Mesendoderm (in vitro differentiated cells): ENCODE measurements around the gene KLHL29.

ENCODE experiments used
- DNase-seq: peaks from one replicate; pipeline ENCODE4 v3.0.0; 2013
- H2AK5ac ChIP-seq: 2 replicates; pipeline ENCODE4 v1.6.1; 2013; ENCODE audit warnings: low read length, inconsistent platforms
- H2BK120ac ChIP-seq: 2 replicates; pipeline ENCODE4 v1.6.1; 2013; ENCODE audit warnings: low read depth, mild to moderate bottlenecking, low read length, moderate library complexity, mixed read lengths
- H2BK15ac ChIP-seq: replicated peaks from 2 replicates; pipeline ENCODE4 v1.6.1; 2013; ENCODE audit warnings: low read depth, mild to moderate bottlenecking, moderate library complexity
- H2BK5ac ChIP-seq: 2 replicates; pipeline ENCODE4 v1.6.1; 2013; ENCODE audit warnings: low read length, inconsistent platforms
- H3K18ac ChIP-seq: 2 replicates; pipeline ENCODE4 v1.6.1; 2013; ENCODE audit warnings: mild to moderate bottlenecking, low read length, mixed read lengths
- H3K23ac ChIP-seq: one replicate; pipeline ENCODE4 v1.6.1; 2013; ENCODE audit warnings: low read length
- H3K27ac ChIP-seq: 2 replicates; pipeline ENCODE4 v1.5.1; 2013; ENCODE audit warnings: low read depth, mild to moderate bottlenecking, inconsistent platforms, low read length, moderate library complexity
- H3K27me3 ChIP-seq: 2 replicates; pipeline ENCODE4 v1.6.1; 2013; ENCODE audit warnings: low read length, control low read depth, mild to moderate bottlenecking, inconsistent platforms; ENCODE audit not compliant: insufficient read depth, poor library complexity
- H3K36me3 ChIP-seq: 2 replicates; pipeline ENCODE4 v1.6.1; 2013; ENCODE audit warnings: low read length, inconsistent platforms; ENCODE audit not compliant: control insufficient read depth, insufficient read depth
- H3K4ac ChIP-seq: one replicate; pipeline ENCODE4 v1.6.1; 2013; ENCODE audit warnings: low read depth, mild to moderate bottlenecking, low read length, moderate library complexity
- H3K4me1 ChIP-seq: 2 replicates; pipeline ENCODE4 v1.6.1; 2013; ENCODE audit warnings: low read depth, low read length, inconsistent platforms; ENCODE audit not compliant: control insufficient read depth
- H3K4me2 ChIP-seq: 2 replicates; pipeline ENCODE4 v1.6.1; 2013; ENCODE audit warnings: low read length
- H3K4me3 ChIP-seq: 2 replicates; pipeline ENCODE4 v1.5.1; 2013; ENCODE audit warnings: mild to moderate bottlenecking, low read length
- H3K56ac ChIP-seq: one replicate; pipeline ENCODE4 v1.6.1; 2013; ENCODE audit warnings: low read length
- H3K79me1 ChIP-seq: 2 replicates; pipeline ENCODE4 v1.6.1; 2013; ENCODE audit warnings: low read length, inconsistent platforms
- H3K79me2 ChIP-seq: 2 replicates; pipeline ENCODE4 v1.6.1; 2013; ENCODE audit warnings: mild to moderate bottlenecking, low read length; ENCODE audit not compliant: control insufficient read depth, insufficient read depth
- H3K9ac ChIP-seq: 2 replicates; pipeline ENCODE4 v1.6.1; 2013; ENCODE audit warnings: low read length, inconsistent platforms
- H4K5ac ChIP-seq: one replicate; pipeline ENCODE4 v1.6.1; 2013; ENCODE audit warnings: low read length
- H4K8ac ChIP-seq: one replicate; pipeline ENCODE4 v1.6.1; 2013; ENCODE audit warnings: low read depth, mild to moderate bottlenecking, control low read depth, low read length, moderate library complexity
- WGBS: extraction: QIAGEN DNeasy Blood & Tissue Kit; methylation state at CpG from one replicate; pipeline ENCODE4 v1.1.7; 2013; ENCODE audit warnings: low lambda C conversion rate, missing lambda C conversion rate; ENCODE audit not compliant: insufficient coverage; ENCODE audit errors: extremely low coverage; 5-methylcytosine and 5-hydroxymethylcytosine counted together

Gene KLHL29

DNA sequence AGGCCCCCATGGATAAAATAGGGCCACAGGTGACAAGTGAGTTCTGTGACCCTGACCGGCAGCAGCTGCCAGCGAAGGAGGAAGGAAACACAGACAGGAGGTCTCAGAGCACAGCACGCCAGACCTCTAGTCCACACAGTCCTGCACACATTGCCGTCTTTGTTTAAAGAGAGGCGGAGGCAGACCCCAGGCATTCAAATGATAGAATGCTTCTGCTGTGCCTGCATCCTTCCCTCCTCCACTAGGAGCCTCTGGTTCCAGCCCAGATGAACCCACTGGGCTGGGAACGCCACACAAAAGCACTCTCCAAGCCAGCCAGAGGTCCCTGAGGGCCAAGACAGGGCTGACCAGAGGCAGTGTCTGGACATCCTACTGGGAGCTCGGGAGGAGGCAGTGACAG lies 118.7 kb downstream of the KLHL29 start:
- no peak overlapping the region for H3K56ac ChIP-seq
- H3K18ac ChIP-seq = no peak overlapping the region
- H3K9ac ChIP-seq = no peak overlapping the region
- H2BK15ac ChIP-seq = no peak overlapping the region
- no peaks in the 10 kb centered on the region for H3K36me3 ChIP-seq
- no peak overlapping the region for H2BK5ac ChIP-seq
- no CpG with 5 or more reads among the region's 7 CpGs for WGBS
- H2AK5ac ChIP-seq = no peak overlapping the region
- H3K4me1 ChIP-seq = no peaks in the 10 kb centered on the region
- H3K4ac ChIP-seq = no peak overlapping the region
- H3K27me3 ChIP-seq = no peaks in the 10 kb centered on the region
- no peak overlapping the region for H4K8ac ChIP-seq
- no peak overlapping the region for H4K5ac ChIP-seq
- H2BK120ac ChIP-seq = no peak overlapping the region
- no peaks in the 10 kb centered on the region for H3K79me1 ChIP-seq
- no peak overlapping the region for H3K4me2 ChIP-seq
- no peak overlapping the region for H3K23ac ChIP-seq
- DNase-seq = no peak
- no peak overlapping the region for H3K4me3 ChIP-seq
- H3K79me2 ChIP-seq = no peaks in the 10 kb centered on the region
- H3K27ac ChIP-seq = no peak overlapping the region

- no peak overlapping the region for H3K23ac ChIP-seq
- H3K4me1 ChIP-seq = no peaks in the 10 kb centered on the region
- no peak overlapping the region for H3K4me3 ChIP-seq
- H4K8ac ChIP-seq = no peak overlapping the region
- no peak overlapping the region for H4K5ac ChIP-seq
- H2BK120ac ChIP-seq = no peak overlapping the region
- no peak overlapping the region for H3K18ac ChIP-seq
- no peak overlapping the region for H3K56ac ChIP-seq
- no peak overlapping the region for H2AK5ac ChIP-seq
- H2BK15ac ChIP-seq = no peak overlapping the region
- H3K4ac ChIP-seq = no peak overlapping the region
- no peaks in the 10 kb centered on the region for H3K79me1 ChIP-seq
- no peak overlapping the region for H3K27ac ChIP-seq
- no peaks in the 10 kb centered on the region for H3K79me2 ChIP-seq
- no peak overlapping the region for H2BK5ac ChIP-seq
- H3K4me2 ChIP-seq = no peak overlapping the region
- no CpG with 5 or more reads among the region's 8 CpGs for WGBS
- no peak overlapping the region for H3K9ac ChIP-seq
- H3K36me3 ChIP-seq = no peaks in the 10 kb centered on the region
- no peak for DNase-seq
- no peaks in the 10 kb centered on the region for H3K27me3 ChIP-seq
These were observed 119.6 kb downstream of the KLHL29 start for GRCh38 chr2:23504591-23504990.

- H4K5ac ChIP-seq = no peak overlapping the region
- H3K4me2 ChIP-seq = no peak overlapping the region
- no peak overlapping the region for H3K4ac ChIP-seq
- no peak overlapping the region for H4K8ac ChIP-seq
- H3K27ac ChIP-seq = no peak overlapping the region
- WGBS = no CpG with 5 or more reads among the region's 9 CpGs
- no peak for DNase-seq
- H3K79me2 ChIP-seq = no peaks in the 10 kb centered on the region
- H3K79me1 ChIP-seq = no peaks in the 10 kb centered on the region
- no peaks in the 10 kb centered on the region for H3K36me3 ChIP-seq
- no peak overlapping the region for H3K9ac ChIP-seq
- no peak overlapping the region for H3K23ac ChIP-seq
- no peak overlapping the region for H3K18ac ChIP-seq
- H3K4me3 ChIP-seq = no peak overlapping the region
- H3K4me1 ChIP-seq = no peaks in the 10 kb centered on the region
- no peak overlapping the region for H3K56ac ChIP-seq
- no peak overlapping the region for H2BK15ac ChIP-seq
- H2AK5ac ChIP-seq = no peak overlapping the region
- no peaks in the 10 kb centered on the region for H3K27me3 ChIP-seq
- H2BK120ac ChIP-seq = no peak overlapping the region
- no peak overlapping the region for H2BK5ac ChIP-seq
These were observed 120.4 kb downstream of the KLHL29 start for GRCh38 chr2:23505218-23505983.

DNA sequence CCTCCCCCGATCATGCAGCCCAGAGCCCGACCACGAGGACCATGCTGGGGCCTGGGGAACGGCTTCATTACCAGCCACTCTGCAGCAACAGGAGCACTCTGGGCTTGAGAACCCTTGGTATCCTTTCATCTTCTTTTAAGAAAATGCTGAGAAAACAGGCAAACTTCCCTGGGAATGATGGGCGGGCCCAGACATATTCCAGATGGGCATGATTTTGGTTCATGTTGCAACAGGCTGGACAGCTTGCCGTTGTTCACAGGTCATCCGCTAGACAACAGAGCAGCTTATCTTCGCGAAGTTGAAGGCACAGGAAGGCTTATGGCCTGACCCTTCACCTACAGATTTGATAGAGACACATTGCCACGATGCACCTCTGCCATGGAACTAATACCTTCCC lies 121.0 kb downstream of the KLHL29 start:
- no peak overlapping the region for H2AK5ac ChIP-seq
- no peak overlapping the region for H3K23ac ChIP-seq
- no peak overlapping the region for H3K56ac ChIP-seq
- H2BK120ac ChIP-seq = no peak overlapping the region
- no peak overlapping the region for H4K8ac ChIP-seq
- H4K5ac ChIP-seq = no peak overlapping the region
- no peak overlapping the region for H3K18ac ChIP-seq
- DNase-seq = no peak
- H2BK15ac ChIP-seq = no peak overlapping the region
- H3K4me3 ChIP-seq = no peak overlapping the region
- H3K79me2 ChIP-seq = no peaks in the 10 kb centered on the region
- H2BK5ac ChIP-seq = no peak overlapping the region
- H3K4me2 ChIP-seq = no peak overlapping the region
- H3K9ac ChIP-seq = no peak overlapping the region
- H3K27ac ChIP-seq = no peak overlapping the region
- no CpG with 5 or more reads among the region's 10 CpGs for WGBS
- H3K4me1 ChIP-seq = no peaks in the 10 kb centered on the region
- no peak overlapping the region for H3K4ac ChIP-seq
- no peaks in the 10 kb centered on the region for H3K36me3 ChIP-seq
- no peaks in the 10 kb centered on the region for H3K27me3 ChIP-seq
- H3K79me1 ChIP-seq = no peaks in the 10 kb centered on the region

- no peaks in the 10 kb centered on the region for H3K36me3 ChIP-seq
These were observed 121.7 kb downstream of the KLHL29 start for GRCh38 chr2:23506531-23507266.

More at GRCh38 chr2:23506531-23507266, 121.7 kb downstream of the KLHL29 start:
- Histone ChIP-seq H3K9ac (no peak overlapping the region), H3K79me1 (no peaks in the 10 kb centered on the region), H2AK5ac (no peak overlapping the region), H2BK15ac (no peak overlapping the region), H3K18ac (no peak overlapping the region), H3K27ac (no peak overlapping the region), H4K5ac (no peak overlapping the region), H3K56ac (no peak overlapping the region), H3K4me3 (no peak overlapping the region), H3K23ac (no peak overlapping the region), H3K4ac (no peak overlapping the region), H3K27me3 (no peaks in the 10 kb centered on the region), H2BK120ac (no peak overlapping the region), H3K79me2 (no peaks in the 10 kb centered on the region), H4K8ac (no peak overlapping the region), H3K4me2 (no peak overlapping the region), H3K4me1 (no peaks in the 10 kb centered on the region), H2BK5ac (no peak overlapping the region)
- no peak for DNase-seq
- WGBS = no CpG with 5 or more reads among the region's 9 CpGs
